Cardiac muscle cell (in vitro differentiated cells and primary cell): ENCODE data around the gene PRPSAP2. TPM values are rescaled to one million over a fixed set of nuclear protein-coding genes. Genes with fewer than 3 reads are reported as not detected.

Experiments used
- DNase-seq, 2 donors: peaks; one replicate each; pipeline versions ENCODE4 v3.0.0 to v3.0.0-alpha.2; 2010 to 2017; ENCODE audit warnings: low read depth in 1 of 2, low spot score in 1 of 2
- H3K27ac ChIP-seq: fragments of 200-600 bp; sonication (generic); 2 replicates; pipeline ENCODE4 v1.5.1; 2016
- H3K27me3 ChIP-seq: fragments of 200-600 bp; sonication (generic); 2 replicates; pipeline ENCODE4 v1.6.0; 2016; ENCODE audit warnings: control low read depth
- H3K36me3 ChIP-seq: fragments of 200-600 bp; sonication (generic); 2 replicates; pipeline ENCODE4 v1.5.1; 2016; ENCODE audit warnings: control low read depth
- H3K4me1 ChIP-seq: fragments of 200-600 bp; sonication (generic); 2 replicates; pipeline ENCODE4 v1.8.1; 2017; ENCODE audit warnings: low read depth, mild to moderate bottlenecking, mixed run types
- H3K4me3 ChIP-seq: fragments of 200-600 bp; sonication (generic); 2 replicates; pipeline ENCODE4 v1.5.1; 2016; ENCODE audit warnings: mild to moderate bottlenecking
- H3K9me3 ChIP-seq: fragments of 200-600 bp; sonication (generic); 2 replicates; pipeline ENCODE4 v1.5.1; 2017; ENCODE audit warnings: low read depth, mild to moderate bottlenecking, control low read depth
- polyA plus RNA-seq: library from polyadenylated mRNA; unstranded; fragments of >200 nt; fragmentation: Nextera tagmentation; extraction: Ambion mirVana; gene quantifications from 2 replicates; pipeline ENCODE4 v1.2.1, GENCODE V29; 2016
- total RNA-seq: library from RNA; depleted of rRNA; stranded (reverse); fragments of >200 nt; gene quantifications from 2 replicates; pipeline ENCODE4 v1.2.3, GENCODE V29; 2016
- TF ChIP-seq, protein P1 (sequence below): IDR thresholded peaks from 2 replicates; pipeline ENCODE4 v1.5.1; 2012; ENCODE audit warnings: low read depth, mild to moderate bottlenecking, low read length

The PRPSAP2 gene
- total and polyA plus RNA-seq, 2 experiments from 2014 or later: 48.9 to 68.5 TPM

DNA sequence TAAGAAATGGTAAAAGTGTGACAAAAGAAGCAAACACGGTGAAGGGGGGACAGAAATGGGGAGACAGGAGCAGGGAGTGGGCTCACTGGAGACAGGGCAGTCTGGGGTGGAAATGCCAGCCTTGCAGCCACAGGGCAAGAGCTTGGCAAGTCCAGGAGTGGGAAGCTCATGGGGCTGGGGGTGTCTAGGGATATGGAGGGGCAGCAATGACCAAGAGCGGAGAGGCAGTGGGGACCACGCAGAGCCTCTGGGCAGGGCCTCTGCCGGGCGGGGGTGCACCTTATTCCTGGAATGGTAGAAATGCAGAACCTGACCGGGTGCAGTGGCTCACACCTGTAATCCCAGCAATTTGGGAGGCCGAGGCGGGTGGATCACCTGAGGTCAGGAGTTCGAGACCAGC is 106.6 kb downstream of the PRPSAP2 start:
- Histone ChIP-seq H3K27me3 (no peaks in the 10 kb centered on the region), H3K9me3 (no peaks in the 10 kb centered on the region), H3K4me1 (peaks cover 43% of the 10 kb centered on the region), H3K36me3 (no peaks in the 10 kb centered on the region), H3K4me3 (no peak overlapping the region), H3K27ac (no peak overlapping the region)
- no peak for DNase-seq
- TF ChIP-seq, protein P1, sequence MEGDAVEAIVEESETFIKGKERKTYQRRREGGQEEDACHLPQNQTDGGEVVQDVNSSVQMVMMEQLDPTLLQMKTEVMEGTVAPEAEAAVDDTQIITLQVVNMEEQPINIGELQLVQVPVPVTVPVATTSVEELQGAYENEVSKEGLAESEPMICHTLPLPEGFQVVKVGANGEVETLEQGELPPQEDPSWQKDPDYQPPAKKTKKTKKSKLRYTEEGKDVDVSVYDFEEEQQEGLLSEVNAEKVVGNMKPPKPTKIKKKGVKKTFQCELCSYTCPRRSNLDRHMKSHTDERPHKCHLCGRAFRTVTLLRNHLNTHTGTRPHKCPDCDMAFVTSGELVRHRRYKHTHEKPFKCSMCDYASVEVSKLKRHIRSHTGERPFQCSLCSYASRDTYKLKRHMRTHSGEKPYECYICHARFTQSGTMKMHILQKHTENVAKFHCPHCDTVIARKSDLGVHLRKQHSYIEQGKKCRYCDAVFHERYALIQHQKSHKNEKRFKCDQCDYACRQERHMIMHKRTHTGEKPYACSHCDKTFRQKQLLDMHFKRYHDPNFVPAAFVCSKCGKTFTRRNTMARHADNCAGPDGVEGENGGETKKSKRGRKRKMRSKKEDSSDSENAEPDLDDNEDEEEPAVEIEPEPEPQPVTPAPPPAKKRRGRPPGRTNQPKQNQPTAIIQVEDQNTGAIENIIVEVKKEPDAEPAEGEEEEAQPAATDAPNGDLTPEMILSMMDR: no peak

DNA sequence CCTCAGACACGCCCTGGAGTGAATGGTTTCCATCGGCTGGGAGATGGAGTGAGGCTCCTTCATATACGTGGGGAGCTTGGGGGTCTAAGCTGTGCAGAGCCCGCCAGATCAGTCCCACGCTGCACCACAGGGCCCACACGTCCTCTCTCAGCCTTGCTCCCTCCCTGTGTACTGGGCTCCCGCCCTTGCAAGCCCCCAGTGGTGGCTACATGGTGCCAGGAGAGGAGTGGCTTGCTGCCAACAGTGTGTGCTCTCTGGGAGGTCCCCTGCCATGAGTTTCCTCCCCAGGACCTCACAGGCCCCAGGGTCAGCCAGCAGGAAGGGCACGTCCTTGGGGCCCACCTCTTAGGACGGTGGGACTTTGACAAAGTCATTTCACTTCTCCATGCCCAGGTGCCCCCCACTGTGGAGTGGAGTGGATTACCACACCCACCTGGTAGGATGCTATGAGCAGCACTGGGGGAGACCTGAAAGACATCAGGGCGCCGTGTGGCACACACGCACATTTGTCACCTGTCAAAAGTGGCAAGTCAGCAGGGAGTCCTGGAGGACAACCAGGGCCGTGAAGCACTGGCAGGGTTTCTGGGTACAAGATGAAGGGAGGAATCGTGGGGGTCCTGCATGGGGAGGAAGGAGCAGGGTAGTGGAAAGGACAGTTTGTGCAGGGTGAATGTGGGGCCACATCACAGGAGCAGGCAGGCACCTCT is 107.8 kb downstream of the PRPSAP2 start:
- TF ChIP-seq, protein P1: no peak
- peaks cover 43% of the 10 kb centered on the region for H3K4me1 ChIP-seq
- no peaks in the 10 kb centered on the region for H3K27me3 ChIP-seq
- no peak overlapping the region for H3K4me3 ChIP-seq
- H3K9me3 ChIP-seq: no peaks in the 10 kb centered on the region
- no peaks in the 10 kb centered on the region for H3K36me3 ChIP-seq
- DNase-seq: no peak
- H3K27ac ChIP-seq: no peak overlapping the region

DNA sequence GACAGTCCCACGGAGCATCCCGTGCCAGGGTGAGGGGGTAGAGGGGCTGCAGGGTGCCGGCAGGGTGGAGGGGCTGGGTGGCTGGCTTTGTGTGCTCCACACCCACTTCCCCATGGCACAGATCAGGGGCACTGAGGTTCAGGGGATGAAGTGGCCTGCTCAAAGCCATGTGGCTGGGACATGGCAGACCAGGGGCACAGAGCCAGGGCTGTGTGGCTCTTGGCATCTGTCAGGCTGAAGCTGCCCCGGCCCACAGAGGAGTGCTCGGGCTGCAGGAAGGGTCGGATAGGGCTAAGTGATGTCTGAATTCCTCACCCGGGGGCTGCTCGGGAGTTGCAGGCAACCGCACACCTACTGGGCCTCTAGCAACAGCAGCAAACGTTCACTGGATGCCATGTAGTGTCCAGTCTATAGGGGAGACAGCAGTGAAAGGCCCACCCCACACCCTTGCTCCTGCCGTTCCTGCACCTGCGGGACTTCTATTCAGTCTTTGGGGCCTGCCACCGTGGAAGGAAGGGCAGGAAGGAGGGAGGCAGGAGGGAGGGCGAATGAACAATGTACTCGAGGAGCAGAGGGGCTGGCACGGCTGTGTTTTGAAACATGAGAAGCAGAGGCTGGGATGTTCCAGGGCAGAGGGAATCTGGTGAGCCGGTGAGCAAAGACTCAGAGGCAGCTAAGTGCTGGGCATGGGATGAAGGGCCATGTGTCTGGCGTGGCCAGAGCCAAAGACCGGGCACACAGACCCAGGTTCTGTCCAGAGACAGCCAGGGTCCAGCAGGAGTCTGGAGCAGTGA is 109.1 kb downstream of the PRPSAP2 start:
- Histone ChIP-seq H3K4me1 (peaks cover 32% of the 10 kb centered on the region), H3K9me3 (no peaks in the 10 kb centered on the region), H3K27ac (peak overlapping the region; percentile 84), H3K27me3 (no peaks in the 10 kb centered on the region), H3K4me3 (no peak overlapping the region), H3K36me3 (no peaks in the 10 kb centered on the region)
- DNase-seq: peak; percentile 30 to 68
- TF ChIP-seq, protein P1: no peak

DNA sequence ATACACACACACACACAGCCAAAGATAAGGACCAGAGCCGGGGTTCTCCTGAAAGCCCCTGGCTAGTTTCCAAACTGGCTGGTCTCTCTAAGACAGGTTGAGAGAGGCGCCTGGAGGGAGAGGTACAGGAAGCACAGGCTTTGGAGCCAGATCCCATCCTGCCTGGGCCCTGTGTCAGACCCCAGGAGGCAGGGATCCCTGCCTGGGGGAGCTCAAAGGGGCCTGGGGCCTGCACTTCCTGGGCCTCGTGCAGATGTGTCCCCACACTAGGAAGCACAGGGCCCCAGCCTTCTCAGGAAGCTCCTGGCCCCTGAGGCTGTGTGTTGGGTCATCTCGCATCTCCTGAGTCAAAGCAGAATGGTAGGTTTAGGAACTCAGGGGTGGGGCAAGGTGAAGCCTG is 110.0 kb downstream of the PRPSAP2 start:
- Histone ChIP-seq H3K27me3 (no peaks in the 10 kb centered on the region), H3K27ac (peak overlapping the region; percentile 84), H3K4me3 (no peak overlapping the region), H3K36me3 (no peaks in the 10 kb centered on the region), H3K4me1 (peaks cover 27% of the 10 kb centered on the region), H3K9me3 (no peaks in the 10 kb centered on the region)
- TF ChIP-seq, protein P1: no peak
- peak in 1 of 2 donors; percentile 40 for DNase-seq

DNA sequence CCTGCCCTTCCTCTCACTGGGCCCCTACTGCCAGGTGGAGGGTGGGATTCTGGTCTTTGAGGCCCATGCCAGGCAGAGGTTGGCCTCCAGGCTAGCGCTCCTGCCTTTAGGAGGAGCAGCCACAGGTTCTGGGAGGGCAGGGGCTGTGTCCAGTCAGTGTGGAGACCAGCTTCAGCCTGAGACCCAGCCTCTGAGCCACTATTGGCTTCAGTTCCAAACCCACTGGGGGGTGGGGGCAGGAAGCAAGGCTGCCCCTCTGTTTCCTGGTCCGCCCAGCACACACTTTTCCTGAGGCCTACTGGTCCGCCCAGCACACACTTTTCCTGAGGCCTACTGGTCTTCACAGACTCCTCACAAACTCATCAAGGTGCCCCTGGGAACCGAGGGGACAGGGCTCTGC is 110.4 kb downstream of the PRPSAP2 start:
- H3K27ac ChIP-seq: peak overlapping the region; percentile 84

More for the DNA sequence above, 110.4 kb downstream of the PRPSAP2 start:
- Histone ChIP-seq H3K9me3 (no peaks in the 10 kb centered on the region), H3K4me3 (no peak overlapping the region), H3K36me3 (no peaks in the 10 kb centered on the region), H3K27me3 (no peaks in the 10 kb centered on the region), H3K4me1 (peaks cover 27% of the 10 kb centered on the region)
- DNase-seq: no peak
- TF ChIP-seq, protein P1: no peak
